GM12878 (cell line): ENCODE measurements around the gene OR2W1. TPM values are rescaled to one million over a fixed set of nuclear protein-coding genes. Genes with fewer than 3 reads are reported as not detected.

ENCODE experiments used
- ATAC-seq: fragments of 200-7000 bp; cut with Tn5 transposase; 3 replicates; pipeline ENCODE4 v1.9.1; 2020; ENCODE audit warnings: mild to moderate bottlenecking, moderate library complexity
- BruUV-seq: library from RNA; stranded (reverse); fragments of 400-500 nt; replicated peaks from 2 replicates; lab custom pipeline; 2021; lab: Mats Ljungman, UMichigan
- CTCF ChIA-PET: fragments of 300-600 bp; sonication (Branson Sonifier 250); formaldehyde crosslinking; extraction: SDS; loops from one replicate; lab custom pipeline; 2021; ENCODE audit warnings: inconsistent platforms; lab: Yijun Ruan, JAX
- POLR2A ChIA-PET: fragments of 350-600 bp; formaldehyde crosslinking; extraction: SDS; loops from one replicate; lab custom pipeline; 2021; ENCODE audit warnings: inconsistent platforms; lab: Charles Lee
- RAD21 ChIA-PET: fragments of 300-600 bp; sonication (Branson Sonifier 250); formaldehyde crosslinking; loops from one replicate; lab custom pipeline; 2023; ENCODE audit warnings: antibody characterized with exemption; ENCODE audit not compliant: unreplicated experiment; lab: Charles Lee
- SMC1A ChIA-PET: fragments of 300-600 bp; sonication (Branson Sonifier 250); formaldehyde crosslinking; loops from one replicate; lab custom pipeline; 2023; ENCODE audit not compliant: unreplicated experiment, uncharacterized antibody; lab: Charles Lee
- DNase-seq: peaks from one replicate; pipeline ENCODE4 v3.0.0-alpha.2; 2011; ENCODE audit warnings: low read depth, low spot score
- FAIRE-seq: peaks from 3 replicates; lab custom pipeline; 2011; peaks lifted over from hg19 to GRCh38; lab: Jason Lieb, UNC
- H2AFZ ChIP-seq: 2 replicates; pipeline ENCODE4 v1.6.0; 2011; ENCODE audit warnings: low read depth, low read length, control low read depth; ENCODE audit not compliant: control insufficient read depth
- H3K27ac ChIP-seq: 2 replicates; pipeline ENCODE4 v1.5.1; 2011; ENCODE audit warnings: control low read depth; ENCODE audit not compliant: control insufficient read depth, insufficient read depth
- H3K27me3 ChIP-seq, 2 experiments: replicated peaks in 1 of 2; 2 replicates each; pipeline versions ENCODE4 v1.6.0 to v1.6.1; 2011; ENCODE audit warnings: low read length in 1 of 2; ENCODE audit not compliant: control insufficient read depth in 2 of 2, insufficient read depth in 2 of 2
- H3K36me3 ChIP-seq, 2 experiments: 2 replicates each; pipeline ENCODE4 v1.5.1; 2011; ENCODE audit warnings: low read length in 1 of 2; ENCODE audit not compliant: control insufficient read depth in 2 of 2, insufficient read depth in 2 of 2
- H3K4me1 ChIP-seq: 2 replicates; pipeline ENCODE4 v1.6.1; 2011; ENCODE audit warnings: mild to moderate bottlenecking, low read length, moderate library complexity, mixed read lengths; ENCODE audit not compliant: control insufficient read depth, insufficient read depth
- H3K4me2 ChIP-seq: 2 replicates; pipeline ENCODE4 v1.6.0; 2011; ENCODE audit warnings: control low read depth; ENCODE audit not compliant: control insufficient read depth, insufficient read depth
- H3K4me3 ChIP-seq: fragments of 200-600 bp; sonication (generic); 2 replicates; pipeline ENCODE4 v1.5.1; 2016
- H3K79me2 ChIP-seq: 2 replicates; pipeline ENCODE4 v1.6.0; 2011; ENCODE audit warnings: low read length; ENCODE audit not compliant: control insufficient read depth, insufficient read depth
- H3K9ac ChIP-seq: 2 replicates; pipeline ENCODE4 v1.8.0; 2011; ENCODE audit warnings: low read length, control low read depth, mixed read lengths; ENCODE audit not compliant: control insufficient read depth, insufficient read depth
- H3K9me3 ChIP-seq: replicated peaks from 3 replicates; pipeline ENCODE4 v1.5.1; 2011; ENCODE audit warnings: mild to moderate bottlenecking, low read length; ENCODE audit not compliant: control insufficient read depth, insufficient read depth
- H4K20me1 ChIP-seq: 2 replicates; pipeline ENCODE4 v1.6.0; 2011; ENCODE audit not compliant: control insufficient read depth, insufficient read depth
- BCL11A ChIP-seq: IDR thresholded peaks from 2 replicates; pipeline ENCODE4 v1.6.1; 2011; ENCODE audit warnings: low read depth, low read length
- FOS ChIP-seq: IDR thresholded peaks from 3 replicates; pipeline ENCODE4 v1.6.1; 2011; ENCODE audit warnings: borderline replicate concordance; ENCODE audit not compliant: insufficient read length; ENCODE audit errors: extremely low read depth
- HDGF ChIP-seq: fragments of 450-650 bp; IDR thresholded peaks from 2 replicates; pipeline ENCODE4 v1.6.1; 2016; ENCODE audit warnings: antibody characterized with exemption
- HSF1 ChIP-seq: fragments of 150-350 bp; IDR thresholded peaks from 2 replicates; pipeline ENCODE4 v1.6.1; 2014; ENCODE audit warnings: mild to moderate bottlenecking, low read depth, low read length
- KAT2A ChIP-seq: conservative IDR thresholded peaks from 2 replicates; pipeline ENCODE4 v1.6.1; 2011; ENCODE audit warnings: low read depth, low read length; ENCODE audit not compliant: control insufficient read depth
- NFYA ChIP-seq: IDR thresholded peaks from 2 replicates; pipeline ENCODE4 v1.6.1; 2011; ENCODE audit warnings: low read depth, mild to moderate bottlenecking, low read length, improper control_type of control experiment, borderline replicate concordance
- STAT1 ChIP-seq: fragments of 450-650 bp; conservative IDR thresholded peaks from 2 replicates; pipeline ENCODE4 v1.6.1; 2014; ENCODE audit warnings: antibody characterized with exemption, mild to moderate bottlenecking
- WGBS: methylation state at CpG from one replicate; pipeline ENCODE4 v1.1.6; 2016; ENCODE audit warnings: low lambda C conversion rate; ENCODE audit not compliant: insufficient replicate concordance, insufficient coverage; ENCODE audit errors: missing lambda C conversion rate; 5-methylcytosine and 5-hydroxymethylcytosine counted together
- in situ Hi-C: fragments of 300-500 bp; cut with MboI; formaldehyde crosslinking; loops from 9 replicates; pipeline ENCODE4 v1.14.3; 2018; ENCODE audit warnings: mixed read lengths
- intact Hi-C: fragments of 100-400 bp; cut with micrococcal nuclease; formaldehyde crosslinking; loops from one replicate; pipeline ENCODE4 v1.14.2; 2022; ENCODE audit not compliant: unreplicated experiment
- polyA plus RNA-seq, 11 experiments: library from polyadenylated mRNA; depleted of rRNA in 4 of 11; unstranded in 6 of 11; stranded (reverse) in 5 of 11; fragments of >200 nt; fragmentation: Nextera tagmentation in 4 of 11; fragmentation: Illumina TruSeq in 1 of 11; extraction: Ambion mirVana in 4 of 11; extraction: Trizol in 1 of 11; gene quantifications; 1 replicate in 1 of 11; 2 replicates in 10 of 11; pipeline versions ENCODE4 v1.2.1 to v1.2.3, GENCODE V29; 2011 to 2016; ENCODE audit warnings: inconsistent platforms in 2 of 11, missing spikeins in 2 of 11, low read depth in 1 of 11
- total RNA-seq, 4 experiments: library from RNA; depleted of rRNA in 3 of 4; stranded (reverse); fragments of >200 nt in 3 of 4; fragmentation: Illumina TruSeq in 1 of 4; extraction: Trizol in 1 of 4; gene quantifications; 2 replicates each; pipeline versions ENCODE4 v1.2.1 to v1.2.3, GENCODE V29; 2013 to 2021
- TF ChIP-seq, protein P1 (sequence below): IDR thresholded peaks from 2 replicates; pipeline ENCODE4 v1.6.1; 2012; ENCODE audit warnings: low read depth, low read length, improper control_type of control experiment
- TF ChIP-seq, protein P2 (sequence below): fragments of 450-650 bp; IDR thresholded peaks from 2 replicates; pipeline ENCODE4 v1.6.1; 2014; ENCODE audit warnings: mild to moderate bottlenecking

Gene OR2W1
- total and polyA plus RNA-seq, 10 of the 15 experiments (the other 5 are each of a cell fraction or from before 2014, with no cell fraction given): not detected

DNA sequence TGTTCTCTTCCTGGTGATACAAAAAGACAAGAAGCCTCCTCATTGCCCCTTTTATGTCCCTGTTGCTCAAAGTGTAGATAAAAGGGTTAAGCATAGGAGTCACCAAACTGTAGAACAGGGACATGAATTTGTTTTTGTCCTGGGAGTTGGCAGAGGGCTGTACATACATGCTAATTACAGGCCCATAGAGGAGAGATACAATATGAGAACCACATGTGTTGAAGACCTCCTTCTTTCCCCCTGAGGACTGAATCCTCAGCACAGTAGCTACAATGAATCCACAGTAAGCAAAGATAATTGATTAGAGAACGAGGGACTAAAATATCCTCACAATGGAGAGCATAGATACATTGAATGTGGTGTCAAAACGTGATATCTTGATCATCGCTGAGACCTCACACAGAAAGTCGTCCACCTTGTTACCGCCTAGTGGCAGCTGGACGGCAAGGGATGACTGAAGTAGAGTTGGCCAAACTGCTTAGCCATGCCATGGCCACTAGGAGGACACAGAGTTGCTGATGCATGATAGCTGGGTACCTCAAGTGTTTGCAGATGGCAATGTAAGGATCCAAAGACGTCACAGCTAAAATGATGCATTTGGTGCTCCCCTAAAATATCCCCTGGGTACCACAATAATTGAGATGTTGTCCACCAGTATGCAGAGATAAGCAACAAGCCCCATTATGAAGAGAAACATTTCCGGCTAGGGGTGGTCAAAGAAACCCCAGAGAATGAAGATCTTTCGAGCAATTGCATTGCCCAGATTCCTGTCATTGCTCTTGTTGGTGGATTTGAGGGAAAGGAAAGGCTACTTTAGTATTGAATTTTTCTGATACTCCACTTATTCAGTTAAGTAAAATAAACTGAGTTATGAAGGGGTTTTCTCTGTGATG, 27.1 kb upstream of the OR2W1 start (continued):
- TF ChIP-seq, protein P1, sequence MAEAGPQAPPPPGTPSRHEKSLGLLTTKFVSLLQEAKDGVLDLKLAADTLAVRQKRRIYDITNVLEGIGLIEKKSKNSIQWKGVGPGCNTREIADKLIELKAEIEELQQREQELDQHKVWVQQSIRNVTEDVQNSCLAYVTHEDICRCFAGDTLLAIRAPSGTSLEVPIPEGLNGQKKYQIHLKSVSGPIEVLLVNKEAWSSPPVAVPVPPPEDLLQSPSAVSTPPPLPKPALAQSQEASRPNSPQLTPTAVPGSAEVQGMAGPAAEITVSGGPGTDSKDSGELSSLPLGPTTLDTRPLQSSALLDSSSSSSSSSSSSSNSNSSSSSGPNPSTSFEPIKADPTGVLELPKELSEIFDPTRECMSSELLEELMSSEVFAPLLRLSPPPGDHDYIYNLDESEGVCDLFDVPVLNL: no peak

DNA sequence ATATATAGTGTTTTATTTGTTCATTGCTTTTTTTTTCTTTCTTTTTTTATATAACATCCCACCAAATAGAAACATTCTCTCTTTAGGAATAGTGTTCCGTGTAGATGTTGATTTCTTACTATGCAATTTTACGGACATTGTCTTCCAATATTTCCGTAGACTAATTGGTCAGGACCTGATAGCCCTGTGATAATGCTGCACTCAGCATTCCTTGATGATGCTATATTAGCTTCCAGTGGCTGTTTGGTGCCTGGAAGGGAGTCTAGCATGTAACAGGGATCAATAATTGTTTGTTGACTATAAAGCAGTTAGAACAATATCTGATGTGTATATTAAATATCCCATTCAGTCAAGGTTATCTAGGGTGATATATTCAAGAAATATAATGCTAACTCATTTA, 6.7 kb upstream of the OR2W1 start:
- H3K4me2 ChIP-seq: no peak overlapping the region
- H3K9ac ChIP-seq: no peak overlapping the region
- RAD21 ChIA-PET: no interaction called here
- CTCF ChIA-PET: no interaction called here
- intact Hi-C loops (no loop called here), in situ Hi-C loops (no loop called here)
- H3K4me1 ChIP-seq: no peaks in the 10 kb centered on the region
- POLR2A ChIA-PET: no interaction called here
- H4K20me1 ChIP-seq: no peaks in the 10 kb centered on the region
- no peak overlapping the region for H2AFZ ChIP-seq
- FAIRE-seq (no peak), DNase-seq (no peak), ATAC-seq (no peak)
- WGBS: 34% methylated on average over 3 of the region's 3 CpGs
- H3K27me3 ChIP-seq: no peaks in the 10 kb centered on the region
- no peaks in the 10 kb centered on the region for H3K9me3 ChIP-seq
- no peaks in the 10 kb centered on the region for H3K36me3 ChIP-seq
- TF ChIP-seq STAT1: no peak
- TF ChIP-seq HSF1: no peak
- TF ChIP-seq FOS: no peak
- TF ChIP-seq, protein P2, sequence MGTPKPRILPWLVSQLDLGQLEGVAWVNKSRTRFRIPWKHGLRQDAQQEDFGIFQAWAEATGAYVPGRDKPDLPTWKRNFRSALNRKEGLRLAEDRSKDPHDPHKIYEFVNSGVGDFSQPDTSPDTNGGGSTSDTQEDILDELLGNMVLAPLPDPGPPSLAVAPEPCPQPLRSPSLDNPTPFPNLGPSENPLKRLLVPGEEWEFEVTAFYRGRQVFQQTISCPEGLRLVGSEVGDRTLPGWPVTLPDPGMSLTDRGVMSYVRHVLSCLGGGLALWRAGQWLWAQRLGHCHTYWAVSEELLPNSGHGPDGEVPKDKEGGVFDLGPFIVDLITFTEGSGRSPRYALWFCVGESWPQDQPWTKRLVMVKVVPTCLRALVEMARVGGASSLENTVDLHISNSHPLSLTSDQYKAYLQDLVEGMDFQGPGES: no peak
- no peak for TF ChIP-seq BCL11A
- TF ChIP-seq HDGF: no peak
- no peak for TF ChIP-seq NFYA
- no peak for TF ChIP-seq KAT2A
- no peak overlapping the region for H3K27ac ChIP-seq
- no peaks in the 10 kb centered on the region for H3K79me2 ChIP-seq
- BruUV-seq: no TSS peak
- no peak overlapping the region for H3K4me3 ChIP-seq
- SMC1A ChIA-PET: no interaction called here
